ENCODE results near the gene SCG5.

The SCG5 gene

DNA sequence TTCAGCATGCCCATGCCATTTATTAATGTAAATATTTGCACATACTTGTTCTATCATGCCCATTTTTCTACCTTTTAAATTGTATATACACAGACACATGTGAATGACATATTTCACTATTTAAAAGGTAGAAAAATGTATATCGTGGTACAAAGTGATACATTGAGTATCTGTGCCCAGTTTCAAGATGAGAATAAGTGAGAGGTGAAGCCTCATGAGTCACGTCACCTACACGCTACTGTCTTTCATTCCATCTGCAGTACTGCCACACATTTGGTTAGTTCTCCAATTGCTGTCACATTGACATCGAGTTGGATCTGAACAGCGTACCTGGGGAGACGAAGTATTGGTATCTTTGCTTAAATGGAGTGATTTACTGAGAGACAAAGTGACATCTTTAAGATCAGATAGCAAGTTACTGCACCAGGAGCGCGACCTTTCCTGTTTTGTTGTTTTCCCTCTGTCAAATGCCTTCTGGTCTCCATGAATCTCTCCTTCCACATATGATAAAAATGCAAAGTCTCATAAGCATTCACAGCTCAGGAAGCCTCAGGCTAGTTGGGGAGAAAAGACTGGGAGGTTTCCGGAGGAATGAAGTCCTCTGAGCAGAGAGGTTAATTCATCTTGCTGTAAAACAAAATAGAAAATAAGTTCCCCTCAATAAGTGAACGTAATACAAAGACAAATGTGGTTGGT lies 88.3 kb downstream of the SCG5 start:
- no peak for DNase-seq

DNA sequence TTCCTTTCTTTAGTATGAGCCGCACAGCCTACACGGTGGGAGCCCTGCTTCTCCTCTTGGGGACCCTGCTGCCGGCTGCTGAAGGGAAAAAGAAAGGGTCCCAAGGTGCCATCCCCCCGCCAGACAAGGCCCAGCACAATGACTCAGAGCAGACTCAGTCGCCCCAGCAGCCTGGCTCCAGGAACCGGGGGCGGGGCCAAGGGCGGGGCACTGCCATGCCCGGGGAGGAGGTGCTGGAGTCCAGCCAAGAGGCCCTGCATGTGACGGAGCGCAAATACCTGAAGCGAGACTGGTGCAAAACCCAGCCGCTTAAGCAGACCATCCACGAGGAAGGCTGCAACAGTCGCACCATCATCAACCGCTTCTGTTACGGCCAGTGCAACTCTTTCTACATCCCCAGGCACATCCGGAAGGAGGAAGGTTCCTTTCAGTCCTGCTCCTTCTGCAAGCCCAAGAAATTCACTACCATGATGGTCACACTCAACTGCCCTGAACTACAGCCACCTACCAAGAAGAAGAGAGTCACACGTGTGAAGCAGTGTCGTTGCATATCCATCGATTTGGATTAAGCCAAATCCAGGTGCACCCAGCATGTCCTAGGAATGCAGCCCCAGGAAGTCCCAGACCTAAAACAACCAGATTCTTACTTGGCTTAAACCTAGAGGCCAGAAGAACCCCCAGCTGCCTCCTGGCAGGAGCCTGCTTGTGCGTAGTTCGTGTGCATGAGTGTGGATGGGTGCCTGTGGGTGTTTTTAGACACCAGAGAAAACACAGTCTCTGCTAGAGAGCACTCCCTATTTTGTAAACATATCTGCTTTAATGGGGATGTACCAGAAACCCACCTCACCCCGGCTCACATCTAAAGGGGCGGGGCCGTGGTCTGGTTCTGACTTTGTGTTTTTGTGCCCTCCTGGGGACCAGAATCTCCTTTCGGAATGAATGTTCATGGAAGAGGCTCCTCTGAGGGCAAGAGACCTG lies 89.5 kb downstream of the SCG5 start:
- no peak for DNase-seq

DNA sequence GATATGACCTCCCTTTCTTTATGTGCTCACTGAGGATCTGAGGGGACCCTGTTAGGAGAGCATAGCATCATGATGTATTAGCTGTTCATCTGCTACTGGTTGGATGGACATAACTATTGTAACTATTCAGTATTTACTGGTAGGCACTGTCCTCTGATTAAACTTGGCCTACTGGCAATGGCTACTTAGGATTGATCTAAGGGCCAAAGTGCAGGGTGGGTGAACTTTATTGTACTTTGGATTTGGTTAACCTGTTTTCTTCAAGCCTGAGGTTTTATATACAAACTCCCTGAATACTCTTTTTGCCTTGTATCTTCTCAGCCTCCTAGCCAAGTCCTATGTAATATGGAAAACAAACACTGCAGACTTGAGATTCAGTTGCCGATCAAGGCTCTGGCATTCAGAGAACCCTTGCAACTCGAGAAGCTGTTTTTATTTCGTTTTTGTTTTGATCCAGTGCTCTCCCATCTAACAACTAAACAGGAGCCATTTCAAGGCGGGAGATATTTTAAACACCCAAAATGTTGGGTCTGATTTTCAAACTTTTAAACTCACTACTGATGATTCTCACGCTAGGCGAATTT lies 91.2 kb downstream of the SCG5 start:
- no peak for DNase-seq

GRCh38 chr15:32733281-32733680 lies 91.8 kb downstream of the SCG5 start:
- no peak for DNase-seq

DNA sequence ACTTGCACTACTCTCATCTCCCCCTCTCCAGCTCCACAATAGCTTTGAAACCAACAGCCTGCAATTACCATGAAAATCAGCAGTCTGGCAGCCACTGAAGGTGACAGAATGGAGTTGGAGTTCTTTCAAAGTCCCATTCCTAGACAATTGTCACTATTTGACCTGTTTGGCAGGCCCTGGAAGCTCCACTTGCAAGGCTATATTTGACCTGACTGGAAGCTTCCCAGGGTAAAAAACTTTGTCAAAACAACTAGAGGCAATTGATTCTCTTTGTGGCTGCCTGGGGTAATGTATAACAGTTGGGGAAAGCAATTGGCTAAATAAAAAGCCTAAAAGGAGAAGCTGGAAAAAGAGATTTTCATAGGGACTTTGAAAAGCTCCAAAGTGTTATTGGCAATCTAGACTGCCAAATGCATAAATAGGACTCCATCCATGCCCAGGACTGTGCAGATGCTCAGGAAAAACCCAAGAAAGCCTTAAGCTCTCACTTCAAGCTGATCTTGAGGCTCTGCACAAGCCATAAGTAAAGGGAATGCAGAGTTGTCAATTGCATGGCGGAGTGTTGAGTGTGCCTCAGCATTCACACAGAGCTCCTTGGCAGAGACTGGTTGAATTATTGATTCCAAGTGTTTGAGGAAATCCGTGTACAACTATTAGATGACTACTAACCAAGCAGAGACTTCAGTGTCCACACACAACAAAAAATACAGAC lies 94.6 kb downstream of the SCG5 start:
- no peak for DNase-seq

DNA sequence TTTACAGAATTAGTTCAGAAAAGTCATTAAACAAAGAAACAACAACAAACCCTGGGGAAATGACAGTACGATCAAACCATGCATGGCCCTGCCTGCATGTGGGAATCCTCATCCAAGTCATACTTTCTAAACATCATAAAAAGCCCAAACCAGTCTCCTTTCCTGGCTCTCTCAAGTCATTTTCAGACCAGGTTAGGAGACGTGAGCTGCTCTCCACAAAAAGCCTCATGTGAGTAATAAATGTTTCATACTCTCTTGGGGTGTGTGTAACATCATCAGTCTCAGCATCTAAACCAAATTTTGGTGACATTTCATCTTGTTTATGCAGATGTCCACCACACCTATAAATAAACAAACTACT lies 95.2 kb downstream of the SCG5 start:
- DNase-seq: no peak

DNA sequence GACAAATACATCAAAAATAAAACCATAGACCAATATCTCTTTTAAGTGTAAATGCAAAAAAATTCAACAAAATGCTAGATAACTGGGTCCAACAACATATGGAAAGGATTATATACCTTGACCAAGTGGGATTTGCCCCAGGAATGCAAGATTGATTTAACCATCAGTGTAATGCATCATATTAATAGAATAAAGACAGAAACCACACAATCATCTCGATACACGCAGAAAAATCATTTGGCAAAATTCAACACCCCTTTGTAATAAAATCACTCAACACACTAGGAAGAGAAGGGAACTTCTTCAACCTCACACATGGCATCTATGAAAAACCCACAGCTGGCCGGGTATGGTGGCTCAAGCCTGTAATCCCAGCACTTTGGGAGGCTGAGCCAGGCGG lies 95.8 kb downstream of the SCG5 start:
- DNase-seq: no peak

GRCh38 chr15:32738666-32739065 lies 97.2 kb downstream of the SCG5 start:
- no peak for DNase-seq

- DNase-seq: no peak
These were observed 98.1 kb downstream of the SCG5 start for GRCh38 chr15:32739522-32740063.

DNA sequence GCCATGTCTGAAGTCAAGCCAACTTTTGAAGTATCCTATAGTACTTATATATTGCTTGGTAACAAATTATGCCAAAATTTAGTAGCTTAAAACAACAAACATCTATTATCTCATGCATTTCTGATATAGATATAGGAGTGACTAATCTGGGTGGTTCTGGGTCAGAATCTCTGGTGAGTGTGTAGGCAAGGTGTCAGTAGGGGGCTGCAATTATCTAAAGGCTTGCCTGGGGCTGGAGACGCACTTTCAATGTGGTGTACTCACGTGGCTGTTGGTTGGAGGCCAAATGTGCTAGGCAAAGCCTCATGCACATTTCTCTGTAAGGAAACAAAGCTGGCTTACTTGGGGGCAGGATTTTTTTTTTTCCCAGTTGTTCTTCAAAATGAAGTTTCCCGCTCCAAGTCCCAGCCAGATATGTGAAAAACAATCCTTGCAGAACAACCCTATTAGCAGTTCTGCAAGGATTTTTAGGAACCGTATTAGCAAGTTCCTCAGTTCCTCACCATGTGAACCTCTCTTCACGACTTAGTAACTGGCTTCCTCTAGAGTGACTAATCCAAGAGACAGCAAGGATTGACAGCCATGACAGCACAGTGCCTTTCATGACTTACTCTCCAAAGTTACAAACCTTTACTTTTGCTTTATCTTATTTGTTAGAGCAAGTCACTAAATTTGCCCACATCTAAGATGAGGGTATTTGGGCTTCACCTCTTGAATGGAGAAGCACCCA lies 102.1 kb downstream of the SCG5 start:
- DNase-seq: peak; percentile 69

DNA sequence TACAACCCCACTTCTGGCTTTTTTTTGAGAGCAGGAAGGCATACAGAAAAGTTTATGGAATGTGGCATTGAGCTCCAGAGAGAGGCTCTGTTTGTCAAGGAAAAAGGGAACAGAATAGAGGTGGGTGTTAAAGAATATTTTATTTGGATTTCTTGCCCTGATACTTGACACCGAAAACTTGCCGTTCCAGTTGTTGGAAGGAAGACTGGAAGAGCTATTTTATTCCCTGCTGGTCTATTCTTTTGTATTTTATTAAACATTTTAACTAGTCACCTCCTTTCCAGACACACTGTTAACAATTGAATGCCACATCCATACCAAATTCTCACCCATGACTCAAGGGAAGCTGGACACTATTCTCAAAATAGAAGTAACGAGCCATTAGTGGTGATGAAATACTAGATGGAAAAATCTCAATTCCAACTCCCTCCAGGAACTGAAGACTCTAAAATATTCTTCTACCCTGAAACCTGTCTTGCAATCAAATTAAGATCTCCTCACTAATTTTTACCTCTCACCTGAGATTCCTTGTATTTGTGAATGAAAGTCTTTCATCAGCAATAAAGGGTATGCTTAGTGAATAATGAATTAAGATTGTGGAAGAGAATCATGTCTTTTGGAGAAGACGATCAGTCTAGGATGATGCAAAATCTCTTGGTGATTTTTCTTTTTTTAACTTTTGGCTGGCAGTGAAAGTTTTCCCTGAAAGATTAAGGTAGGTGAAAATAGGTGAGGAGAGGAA lies 104.8 kb downstream of the SCG5 start:
- DNase-seq: no peak
